Measurements from ENCODE around the gene SLC45A3.

Gene SLC45A3

DNA sequence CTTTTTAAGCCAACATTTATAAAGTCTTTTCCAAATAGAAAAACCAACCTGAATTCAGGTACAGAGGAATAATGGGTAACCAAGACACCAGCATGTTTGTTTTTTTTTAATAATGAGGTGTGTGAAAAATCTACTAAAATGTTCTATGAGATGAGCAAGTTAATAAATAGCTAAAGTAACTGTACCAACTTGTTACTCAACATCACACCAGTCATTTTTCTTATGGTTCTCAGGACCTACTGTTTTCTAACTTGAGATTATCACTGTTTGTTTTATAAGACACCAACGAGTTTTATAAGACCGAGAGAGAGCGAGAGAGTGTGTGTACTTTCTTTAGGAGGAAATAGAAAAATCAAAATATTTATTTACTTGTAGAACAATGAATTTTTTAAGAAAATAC lies 60.9 kb downstream of the SLC45A3 start:
- Histone ChIP-seq H3K4me3 (ENCODE audit: low read depth, low read length) (no peak overlapping the region), H3K36me3 (ENCODE audit: control insufficient read depth in 2 of 2, insufficient read depth in 1 of 2, low read length in 2 of 2) (peaks cover 29 to 65% of the 10 kb centered on the region in 2 experiments), H3K9me3 (ENCODE audit: control insufficient read depth, insufficient read depth, low read depth, low read length) (no peaks in the 10 kb centered on the region), H3K4me1 (ENCODE audit: control insufficient read depth, insufficient read depth, low read length) (no peaks in the 10 kb centered on the region), H3K27ac (ENCODE audit: extremely low read depth, low read depth, low read length) (no peak overlapping the region)
- TF ChIP-seq ZBTB20 (tag by site-specific recombination; IDR thresholded peaks at IDR 0.05) (no peak), ZNF558 (tag by site-specific recombination; IDR thresholded peaks at IDR 0.05) (no peak), ZNF639 (tag by site-specific recombination; IDR thresholded peaks at IDR 0.05) (no peak), ZNF600 (tag by site-specific recombination; IDR thresholded peaks at IDR 0.05) (no peak), ELK4 (IDR thresholded peaks at IDR 0.05; ENCODE audit: borderline replicate concordance, low read depth, low read length) (no peak), ZNF184 (tag by site-specific recombination; IDR thresholded peaks at IDR 0.05) (no peak), CTCF (tag by site-specific recombination; IDR thresholded peaks at IDR 0.05) (no peak), ZNF449 (tag by site-specific recombination; IDR thresholded peaks at IDR 0.05) (no peak), ZNF830 (tag by site-specific recombination; IDR thresholded peaks at IDR 0.05; ENCODE audit: low read depth) (no peak), ZFP37 (tag by site-specific recombination; IDR thresholded peaks at IDR 0.05) (no peak), PATZ1 (tag by site-specific recombination; IDR thresholded peaks at IDR 0.05) (no peak), ZIC2 (tag by site-specific recombination; IDR thresholded peaks at IDR 0.05) (no peak), ZNF169 (tag by site-specific recombination; IDR thresholded peaks at IDR 0.05) (no peak), ZBTB8A (tag by site-specific recombination; IDR thresholded peaks at IDR 0.05) (no peak), ZNF266 (tag by site-specific recombination; IDR thresholded peaks at IDR 0.05; ENCODE audit: low read depth) (no peak)
- TF ChIP-seq, protein P1, sequence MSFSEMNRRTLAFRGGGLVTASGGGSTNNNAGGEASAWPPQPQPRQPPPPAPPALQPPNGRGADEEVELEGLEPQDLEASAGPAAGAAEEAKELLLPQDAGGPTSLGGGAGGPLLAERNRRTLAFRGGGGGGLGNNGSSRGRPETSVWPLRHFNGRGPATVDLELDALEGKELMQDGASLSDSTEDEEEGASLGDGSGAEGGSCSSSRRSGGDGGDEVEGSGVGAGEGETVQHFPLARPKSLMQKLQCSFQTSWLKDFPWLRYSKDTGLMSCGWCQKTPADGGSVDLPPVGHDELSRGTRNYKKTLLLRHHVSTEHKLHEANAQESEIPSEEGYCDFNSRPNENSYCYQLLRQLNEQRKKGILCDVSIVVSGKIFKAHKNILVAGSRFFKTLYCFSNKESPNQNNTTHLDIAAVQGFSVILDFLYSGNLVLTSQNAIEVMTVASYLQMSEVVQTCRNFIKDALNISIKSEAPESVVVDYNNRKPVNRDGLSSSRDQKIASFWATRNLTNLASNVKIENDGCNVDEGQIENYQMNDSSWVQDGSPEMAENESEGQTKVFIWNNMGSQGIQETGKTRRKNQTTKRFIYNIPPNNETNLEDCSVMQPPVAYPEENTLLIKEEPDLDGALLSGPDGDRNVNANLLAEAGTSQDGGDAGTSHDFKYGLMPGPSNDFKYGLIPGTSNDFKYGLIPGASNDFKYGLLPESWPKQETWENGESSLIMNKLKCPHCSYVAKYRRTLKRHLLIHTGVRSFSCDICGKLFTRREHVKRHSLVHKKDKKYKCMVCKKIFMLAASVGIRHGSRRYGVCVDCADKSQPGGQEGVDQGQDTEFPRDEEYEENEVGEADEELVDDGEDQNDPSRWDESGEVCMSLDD (tag by site-specific recombination; IDR thresholded peaks at IDR 0.05): no peak
- TF ChIP-seq, protein P2, sequence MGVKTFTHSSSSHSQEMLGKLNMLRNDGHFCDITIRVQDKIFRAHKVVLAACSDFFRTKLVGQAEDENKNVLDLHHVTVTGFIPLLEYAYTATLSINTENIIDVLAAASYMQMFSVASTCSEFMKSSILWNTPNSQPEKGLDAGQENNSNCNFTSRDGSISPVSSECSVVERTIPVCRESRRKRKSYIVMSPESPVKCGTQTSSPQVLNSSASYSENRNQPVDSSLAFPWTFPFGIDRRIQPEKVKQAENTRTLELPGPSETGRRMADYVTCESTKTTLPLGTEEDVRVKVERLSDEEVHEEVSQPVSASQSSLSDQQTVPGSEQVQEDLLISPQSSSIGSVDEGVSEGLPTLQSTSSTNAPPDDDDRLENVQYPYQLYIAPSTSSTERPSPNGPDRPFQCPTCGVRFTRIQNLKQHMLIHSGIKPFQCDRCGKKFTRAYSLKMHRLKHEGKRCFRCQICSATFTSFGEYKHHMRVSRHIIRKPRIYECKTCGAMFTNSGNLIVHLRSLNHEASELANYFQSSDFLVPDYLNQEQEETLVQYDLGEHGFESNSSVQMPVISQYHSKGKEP (tag by site-specific recombination; IDR thresholded peaks at IDR 0.05): no peak
- TF ChIP-seq, protein P3, sequence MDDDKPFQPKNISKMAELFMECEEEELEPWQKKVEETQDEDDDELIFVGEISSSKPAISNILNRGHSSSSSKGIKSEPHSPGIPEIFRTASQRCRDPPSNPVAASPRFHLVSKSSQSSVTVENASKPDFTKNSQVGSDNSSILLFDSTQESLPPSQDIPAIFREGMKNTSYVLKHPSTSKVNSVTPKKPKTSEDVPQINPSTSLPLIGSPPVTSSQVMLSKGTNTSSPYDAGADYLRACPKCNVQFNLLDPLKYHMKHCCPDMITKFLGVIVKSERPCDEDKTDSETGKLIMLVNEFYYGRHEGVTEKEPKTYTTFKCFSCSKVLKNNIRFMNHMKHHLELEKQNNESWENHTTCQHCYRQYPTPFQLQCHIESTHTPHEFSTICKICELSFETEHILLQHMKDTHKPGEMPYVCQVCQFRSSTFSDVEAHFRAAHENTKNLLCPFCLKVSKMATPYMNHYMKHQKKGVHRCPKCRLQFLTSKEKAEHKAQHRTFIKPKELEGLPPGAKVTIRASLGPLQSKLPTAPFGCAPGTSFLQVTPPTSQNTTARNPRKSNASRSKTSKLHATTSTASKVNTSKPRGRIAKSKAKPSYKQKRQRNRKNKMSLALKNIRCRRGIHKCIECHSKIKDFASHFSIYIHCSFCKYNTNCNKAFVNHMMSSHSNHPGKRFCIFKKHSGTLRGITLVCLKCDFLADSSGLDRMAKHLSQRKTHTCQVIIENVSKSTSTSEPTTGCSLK (tag by site-specific recombination; IDR thresholded peaks at IDR 0.05): no peak
- ChIA-PET CTCF (interaction anchor here (1.2 kb wide), 1 partner anchor 19 kb away, joined by 3 read pairs; no protein-coding TSS in a partner anchor), POLR2A (no interaction called here)
